Measurements from ENCODE around the gene BRK1.
"Not testable (repeated sequence)": the region's sequence is repeated elsewhere in the genome, so short reads cannot be mapped to it uniquely, and the experiment has no call there.

The BRK1 gene

GRCh38 chr3:10173095-10173925 lies 57.8 kb downstream of the BRK1 start:
- in situ Hi-C loops (cut with HindIII; ENCODE audit: low pct_unique_long_range_greater_than_20kb, low sequenced_read_pairs) = no loop called here
- TF ChIP-seq JUND (IDR thresholded peaks at IDR 0.05; ENCODE audit: low read depth) = no peak
- DNase-seq (ENCODE audit: low read depth in 1 of 2, low spot score in 1 of 2) = no peak

GRCh38 chr3:10173926-10174435 lies 58.5 kb downstream of the BRK1 start:
- DNase-seq (ENCODE audit: low read depth in 1 of 2, low spot score in 1 of 2) = no peak
- TF ChIP-seq JUND (IDR thresholded peaks at IDR 0.05; ENCODE audit: low read depth) = no peak
- in situ Hi-C loops (cut with HindIII; ENCODE audit: low pct_unique_long_range_greater_than_20kb, low sequenced_read_pairs) = no loop called here

- in situ Hi-C loops (cut with HindIII; ENCODE audit: low pct_unique_long_range_greater_than_20kb, low sequenced_read_pairs); DNase-seq (ENCODE audit: low read depth in 1 of 2, low spot score in 1 of 2): not testable (repeated sequence)
These were observed 59.9 kb downstream of the BRK1 start for GRCh38 chr3:10175334-10175733.

- in situ Hi-C loops (cut with HindIII; ENCODE audit: low pct_unique_long_range_greater_than_20kb, low sequenced_read_pairs); DNase-seq (ENCODE audit: low read depth in 1 of 2, low spot score in 1 of 2): not testable (repeated sequence)
These were observed 60.7 kb downstream of the BRK1 start for GRCh38 chr3:10176150-10176549.

Data from T47D (cell line).